GM19463 (cell line): ENCODE results near the gene KEL.

Experiments used
- ATAC-seq: cut with Tn5 transposase; IDR thresholded peaks from one replicate; pipeline ENCODE4 v1.9.1; 2021; ENCODE audit warnings: mild to moderate bottlenecking, moderate library complexity; ENCODE audit not compliant: unreplicated experiment

The KEL gene

DNA sequence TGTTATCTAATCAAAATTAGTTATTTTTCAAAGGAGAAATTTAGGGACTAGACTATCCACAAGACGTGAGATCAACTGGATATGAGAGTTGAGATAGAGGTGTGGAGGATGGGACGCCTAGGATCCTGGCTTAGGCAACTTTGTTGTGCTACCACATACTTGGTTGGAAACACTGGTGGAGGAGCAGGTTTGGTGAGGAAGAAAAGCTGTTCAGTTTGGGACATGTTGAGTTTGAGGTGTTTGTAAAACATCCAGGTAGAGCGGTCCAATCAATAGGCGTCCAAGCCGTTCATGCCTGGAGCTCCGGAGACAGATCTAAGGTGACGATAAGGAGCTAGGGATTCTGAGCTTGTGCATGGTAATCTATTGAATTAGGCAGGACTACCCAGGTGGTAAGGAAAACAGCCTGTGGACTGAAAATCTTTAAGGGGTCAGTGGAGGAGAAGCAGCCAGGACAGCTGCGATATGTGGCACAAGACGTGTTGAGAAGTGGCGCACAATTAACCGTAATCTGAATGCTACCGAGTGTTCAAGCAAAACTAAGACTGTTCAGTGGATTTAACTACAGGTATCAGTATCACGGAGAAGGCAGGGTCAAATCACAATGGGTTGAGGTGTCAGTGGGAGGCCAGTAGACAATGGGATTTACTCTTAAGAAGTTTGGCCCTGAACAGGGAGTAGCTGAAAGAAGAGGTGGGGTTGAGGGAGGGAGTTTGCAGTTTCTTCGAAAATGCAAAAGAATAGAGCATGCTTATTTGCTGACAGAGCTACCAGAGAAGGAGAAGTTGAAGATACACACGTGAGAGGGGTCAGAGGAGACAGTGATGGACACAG is 60.5 kb downstream of the KEL start:
- no peak for ATAC-seq

DNA sequence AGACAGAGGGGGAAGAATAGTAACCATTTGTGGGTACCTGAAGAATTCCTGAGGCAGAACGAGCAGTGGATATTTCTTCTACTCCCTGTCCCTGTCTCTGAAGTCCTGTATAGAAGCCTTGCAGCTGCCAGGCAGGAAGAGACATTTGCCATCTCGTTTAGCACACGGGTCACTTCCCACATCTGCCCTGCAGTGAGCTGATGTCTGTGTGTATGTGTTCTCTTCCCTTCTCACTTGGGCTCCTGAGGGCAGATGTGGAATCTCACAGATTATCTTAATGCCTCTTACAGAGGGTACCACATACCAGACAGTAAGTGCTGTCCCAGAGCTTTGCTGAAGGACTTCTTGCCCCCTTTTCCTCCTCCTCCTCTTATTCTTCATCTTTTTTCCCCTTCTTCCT is 62.5 kb downstream of the KEL start:
- ATAC-seq: no peak

DNA sequence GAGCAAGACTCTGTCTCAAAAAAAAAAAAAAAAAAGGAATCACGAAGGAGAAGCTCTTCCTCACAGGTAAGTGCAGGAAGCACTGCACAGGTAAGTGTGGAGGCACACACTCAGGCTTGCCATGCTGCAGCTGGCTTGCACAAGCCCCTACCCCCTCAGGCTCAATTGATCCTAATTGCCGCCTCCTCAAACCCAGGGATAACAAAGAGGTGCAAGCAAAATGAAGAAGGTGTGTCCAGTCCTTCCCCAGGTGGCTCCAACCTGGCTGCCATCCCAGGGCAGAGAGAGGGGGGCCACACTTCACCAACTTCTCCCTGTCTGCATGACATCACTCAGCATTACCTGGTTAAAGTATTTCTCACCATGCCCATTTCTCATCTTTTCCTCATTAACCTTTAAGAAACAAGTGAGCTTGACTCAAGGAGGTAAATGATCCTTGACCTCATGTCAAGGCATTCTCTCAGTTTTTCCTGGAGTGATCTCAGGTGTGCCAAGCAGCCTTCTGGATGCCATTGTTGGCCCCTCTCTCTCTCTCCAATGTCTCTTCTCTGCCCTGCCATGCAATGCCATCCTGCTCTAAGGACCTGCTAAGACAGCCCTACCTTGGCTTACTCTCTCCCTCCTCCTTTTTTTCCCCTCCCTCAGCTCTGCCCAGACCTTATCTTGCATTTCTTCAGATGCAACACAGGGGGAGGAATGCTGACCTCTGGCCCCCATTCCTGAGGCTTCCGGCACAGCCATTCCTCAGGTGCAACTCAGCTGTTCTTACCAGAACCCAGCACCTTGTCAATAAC is 63.6 kb downstream of the KEL start:
- ATAC-seq: no peak

- no peak for ATAC-seq
Measured at GRCh38 chr7:142897691-142898090, 64.5 kb downstream of the KEL start.

DNA sequence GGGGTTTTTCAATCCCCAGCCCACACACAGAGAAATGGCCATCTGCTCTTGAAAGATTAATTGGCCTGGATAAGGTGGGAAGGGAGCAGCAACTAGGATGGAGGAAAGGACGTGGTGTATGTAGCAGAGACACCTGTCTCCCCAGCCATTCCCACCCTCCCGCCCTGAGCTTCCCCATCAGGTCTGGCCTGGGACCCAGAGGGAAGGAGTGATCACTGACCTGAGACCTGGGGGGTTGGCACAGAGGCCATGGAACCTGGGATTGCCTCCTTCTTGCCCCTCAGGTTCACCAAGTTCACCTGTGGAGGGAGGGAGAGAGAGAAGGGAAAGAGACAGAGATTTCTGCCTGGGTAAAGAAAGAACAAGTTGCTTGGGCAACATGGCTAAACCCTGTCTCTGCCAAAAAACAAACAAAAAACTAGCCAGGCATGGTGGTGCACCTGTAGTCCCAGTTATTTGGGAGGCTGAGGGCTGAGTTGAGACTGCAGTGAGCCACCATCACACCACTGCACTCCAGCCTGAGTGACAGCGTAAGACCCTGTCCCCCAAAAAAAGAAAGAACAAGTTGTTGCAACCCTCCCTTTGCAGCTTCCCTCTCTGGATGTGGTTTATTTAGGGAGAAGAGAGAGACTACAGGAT is 65.3 kb downstream of the KEL start:
- no peak for ATAC-seq

DNA sequence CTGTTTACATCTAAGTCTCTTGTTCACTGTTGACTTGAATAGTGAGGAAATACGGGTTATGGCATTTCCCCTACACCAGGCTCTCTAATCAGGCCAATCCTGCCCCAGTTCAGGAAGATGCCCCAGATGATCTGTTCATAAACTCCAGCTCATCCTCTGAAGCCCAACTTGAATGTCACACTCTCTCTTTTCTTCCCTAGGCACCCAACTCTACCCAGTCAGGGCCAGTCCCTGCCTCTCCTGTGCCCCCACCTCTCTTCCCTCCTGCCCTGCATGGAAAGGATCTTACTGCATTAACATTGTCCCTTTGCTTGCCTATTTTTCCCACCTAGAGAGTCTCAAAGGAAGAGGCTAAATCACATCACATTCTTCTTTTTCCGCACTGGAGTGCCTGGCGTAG is 66.0 kb downstream of the KEL start:
- no peak for ATAC-seq

DNA sequence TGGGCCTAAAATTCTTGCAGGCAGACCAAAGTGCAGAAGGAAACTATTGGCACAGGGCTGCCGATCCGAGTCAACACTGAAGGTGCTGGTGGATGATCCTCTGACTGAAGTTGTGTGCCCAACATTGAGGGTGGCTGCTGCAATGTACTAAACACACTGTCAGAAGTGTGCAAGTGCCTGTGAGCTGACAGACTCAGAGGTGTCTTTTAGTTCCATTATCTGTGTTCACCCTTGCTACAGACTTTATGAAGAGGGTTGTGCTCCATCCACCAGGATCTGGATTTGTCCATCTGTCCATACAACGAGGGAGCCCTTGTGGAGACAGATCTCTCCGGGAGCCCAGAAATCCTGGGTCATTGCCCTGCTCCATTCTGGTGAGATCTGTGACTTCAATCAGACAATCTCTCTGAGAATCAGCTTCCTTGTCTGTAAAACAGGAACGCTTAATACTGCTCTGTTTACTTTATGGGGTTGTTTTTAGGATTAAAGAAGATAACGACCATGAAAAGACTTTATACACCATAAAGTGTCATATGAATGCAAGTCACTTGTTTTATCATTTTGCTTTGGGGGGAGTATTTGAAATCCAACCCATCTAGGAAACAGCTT is 67.1 kb downstream of the KEL start:
- ATAC-seq: no peak

GRCh38 chr7:142894112-142894984 is 67.8 kb downstream of the KEL start:
- ATAC-seq: no peak

GRCh38 chr7:142892951-142893350 is 69.2 kb downstream of the KEL start:
- no peak for ATAC-seq

DNA sequence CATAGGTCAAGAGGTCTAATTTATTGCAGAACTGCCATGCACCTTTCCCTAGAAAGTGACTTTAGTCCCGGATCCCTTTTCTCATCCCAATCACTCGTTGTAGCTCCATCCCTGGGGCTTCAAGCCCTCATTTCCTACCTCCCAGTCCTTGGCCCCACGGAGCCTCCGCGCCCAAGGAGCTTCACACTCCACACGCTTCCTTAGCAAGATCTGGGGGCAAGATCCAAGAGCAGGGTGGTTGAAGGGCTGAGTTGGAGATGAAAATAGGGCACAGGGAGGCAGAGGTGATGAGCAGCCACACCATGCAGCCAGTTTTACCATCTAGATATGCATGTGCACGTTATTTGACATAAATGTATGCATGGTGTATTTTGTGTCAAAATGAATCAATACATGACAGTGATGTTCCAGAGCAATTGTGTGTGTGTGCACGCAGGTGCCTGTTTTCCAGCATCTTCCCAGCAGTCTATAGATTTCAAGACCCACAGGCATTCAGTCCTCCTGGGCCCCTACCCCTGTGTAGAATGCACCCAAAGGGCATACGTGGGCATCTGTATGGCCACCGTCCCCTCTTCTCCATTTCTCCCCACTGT is 70.6 kb downstream of the KEL start:
- no peak for ATAC-seq
